H1 (cell line): ENCODE measurements around the gene PHC2. TPM values are rescaled to one million over a fixed set of nuclear protein-coding genes. Genes with fewer than 3 reads are reported as not detected.

Source experiments
- CTCF ChIA-PET: fragments of 300-600 bp; sonication (Branson Sonifier 250); formaldehyde crosslinking; loops from one replicate; lab custom pipeline; 2021; ENCODE audit not compliant: partially characterized antibody; lab: Charles Lee
- POLR2A ChIA-PET: fragments of 300-600 bp; sonication (Branson Sonifier 250); formaldehyde crosslinking; loops from one replicate; lab custom pipeline; 2021; ENCODE audit warnings: inconsistent platforms; ENCODE audit not compliant: partially characterized antibody; lab: Charles Lee
- DNase-seq, 2 experiments: peaks; one replicate each; pipeline versions ENCODE4 v3.0.0 to v3.0.0-alpha.2; 2010 to 2022; ENCODE audit warnings: low spot score in 2 of 2, low read depth in 1 of 2, mixed read lengths in 1 of 2
- FAIRE-seq: peaks from 2 replicates; lab custom pipeline; 2011; peaks lifted over from hg19 to GRCh38; lab: Jason Lieb, UNC
- H2AFZ ChIP-seq: 2 replicates; pipeline ENCODE4 v1.8.1; 2012; ENCODE audit warnings: low read length, inconsistent platforms
- H2AK5ac ChIP-seq: 2 replicates; pipeline ENCODE4 v1.6.1; 2013; ENCODE audit warnings: low read depth, low read length
- H2BK120ac ChIP-seq: replicated peaks from 2 replicates; pipeline ENCODE3; 2013; ENCODE audit warnings: low read depth, low read length, inconsistent platforms
- H2BK12ac ChIP-seq: 2 replicates; pipeline ENCODE4 v1.6.1; 2013; ENCODE audit warnings: low read depth, low read length
- H2BK15ac ChIP-seq: 2 replicates; pipeline ENCODE4 v1.6.1; 2013; ENCODE audit warnings: low read length
- H2BK20ac ChIP-seq: 2 replicates; pipeline ENCODE4 v1.6.1; 2013; ENCODE audit warnings: low read length
- H2BK5ac ChIP-seq: 2 replicates; pipeline ENCODE4 v1.6.1; 2013; ENCODE audit warnings: low read depth, low read length
- H3K14ac ChIP-seq: 2 replicates; pipeline ENCODE4 v1.6.1; 2013; ENCODE audit warnings: inconsistent platforms; ENCODE audit not compliant: insufficient read length
- H3K18ac ChIP-seq: 2 replicates; pipeline ENCODE4 v1.6.1; 2013; ENCODE audit warnings: low read length; ENCODE audit errors: extremely low read depth
- H3K23ac ChIP-seq: 2 replicates; pipeline ENCODE4 v1.6.1; 2013; ENCODE audit warnings: inconsistent platforms; ENCODE audit not compliant: insufficient read length
- H3K23me2 ChIP-seq: 2 replicates; pipeline ENCODE4 v1.6.1; 2013; ENCODE audit warnings: low read depth, low read length
- H3K27ac ChIP-seq: 2 replicates; pipeline ENCODE4 v1.6.1; 2011; ENCODE audit warnings: low read depth, low read length, inconsistent platforms
- H3K27me3 ChIP-seq, 4 experiments: replicated peaks in 1 of 4; 1 replicate in 1 of 4; 2 replicates in 3 of 4; pipeline versions ENCODE4 v1.6.1 to v1.8.1; 2011 to 2013; ENCODE audit warnings: low read length in 3 of 4, mild to moderate bottlenecking in 3 of 4, inconsistent platforms in 2 of 4, mixed read lengths in 2 of 4, moderate library complexity in 1 of 4; ENCODE audit not compliant: control insufficient read depth in 3 of 4, insufficient read depth in 3 of 4; ENCODE audit errors: extremely low read depth in 1 of 4
- H3K36me3 ChIP-seq, 4 experiments: 2 replicates each; pipeline versions ENCODE4 v1.6.1 to v1.8.1; 2011 to 2013; ENCODE audit warnings: mild to moderate bottlenecking in 4 of 4, low read length in 3 of 4, moderate library complexity in 2 of 4, control low read depth in 1 of 4, inconsistent platforms in 1 of 4; ENCODE audit not compliant: insufficient read depth in 4 of 4, control insufficient read depth in 2 of 4
- H3K4ac ChIP-seq: replicated peaks from 2 replicates; pipeline ENCODE3; 2013; ENCODE audit warnings: low read length, low read depth, mixed read lengths, inconsistent platforms; ENCODE audit not compliant: insufficient read length
- H3K4me1 ChIP-seq, 4 experiments: replicated peaks in 1 of 4; 1 replicate in 1 of 4; 2 replicates in 3 of 4; pipeline versions ENCODE4 v1.6.1 to v1.8.1; 2011 to 2013; ENCODE audit warnings: low read length in 3 of 4, inconsistent platforms in 2 of 4, mixed read lengths in 1 of 4; ENCODE audit not compliant: insufficient read depth in 4 of 4, control insufficient read depth in 3 of 4
- H3K4me2 ChIP-seq, 2 experiments: 2 replicates each; pipeline versions ENCODE4 v1.6.1 to v1.8.1; 2011 to 2013; ENCODE audit warnings: low read depth in 2 of 2, low read length in 2 of 2, control low read depth in 1 of 2, inconsistent platforms in 1 of 2, mild to moderate bottlenecking in 1 of 2; ENCODE audit not compliant: insufficient read depth in 1 of 2
- H3K4me3 ChIP-seq, 4 experiments: fragments of 200-600, 300-600 bp in 1 of 4; sonication (generic), shearing (Covaris generic), sonication (Bioruptor Twin) in 1 of 4; 2 replicates each; pipeline versions ENCODE4 v1.5.1 to v1.8.1; 2011 to 2016; ENCODE audit warnings: low read length in 4 of 4, low read depth in 3 of 4, control low read depth in 2 of 4, inconsistent platforms in 2 of 4, mild to moderate bottlenecking in 2 of 4, mixed read lengths in 1 of 4, moderate library complexity in 1 of 4; ENCODE audit not compliant: insufficient read depth in 2 of 4; ENCODE audit errors: extremely low read depth in 1 of 4
- H3K56ac ChIP-seq: replicated peaks from 2 replicates; pipeline ENCODE3; 2013; ENCODE audit warnings: low read depth, mild to moderate bottlenecking, mixed read lengths, low read length, inconsistent platforms; ENCODE audit not compliant: insufficient read length
- H3K79me1 ChIP-seq: 2 replicates; pipeline ENCODE4 v1.6.1; 2013; ENCODE audit warnings: low read depth, low read length, control low read depth
- H3K79me2 ChIP-seq, 2 experiments: 2 replicates each; pipeline versions ENCODE4 v1.6.1 to v1.8.1; 2012 to 2013; ENCODE audit warnings: low read length in 2 of 2, mild to moderate bottlenecking in 2 of 2, inconsistent platforms in 1 of 2; ENCODE audit not compliant: insufficient read depth in 2 of 2, control insufficient read depth in 1 of 2
- H3K9ac ChIP-seq, 4 experiments: replicated peaks in 1 of 4; 1 replicate in 1 of 4; 2 replicates in 3 of 4; pipeline versions ENCODE4 v1.6.1 to v1.8.1; 2011 to 2013; ENCODE audit warnings: low read depth in 3 of 4, low read length in 3 of 4, control low read depth in 2 of 4, mild to moderate bottlenecking in 2 of 4, moderate library complexity in 2 of 4, inconsistent platforms in 1 of 4; ENCODE audit errors: extremely low read depth in 1 of 4
- H3K9me3 ChIP-seq, 2 experiments: 2 replicates each; pipeline versions ENCODE4 v1.6.1 to v1.8.1; 2012 to 2013; ENCODE audit warnings: mild to moderate bottlenecking in 2 of 2, moderate library complexity in 2 of 2, control low read depth in 1 of 2, inconsistent platforms in 1 of 2, low read depth in 1 of 2, low read length in 1 of 2, mixed read lengths in 1 of 2; ENCODE audit not compliant: insufficient read depth in 2 of 2
- H4K20me1 ChIP-seq, 2 experiments: replicated peaks in 1 of 2; 2 replicates each; pipeline versions ENCODE3 to v1.8.1; 2011 to 2013; ENCODE audit warnings: inconsistent platforms in 2 of 2, low read length in 2 of 2, mild to moderate bottlenecking in 1 of 2; ENCODE audit not compliant: insufficient read depth in 2 of 2, control insufficient read depth in 1 of 2
- H4K5ac ChIP-seq: 2 replicates; pipeline ENCODE4 v1.6.1; 2013; ENCODE audit warnings: low read length, low read depth, mixed read lengths, inconsistent platforms; ENCODE audit not compliant: insufficient read length
- H4K8ac ChIP-seq: 2 replicates; pipeline ENCODE4 v1.8.0; 2013; ENCODE audit warnings: mild to moderate bottlenecking, moderate library complexity, low read length, inconsistent platforms; ENCODE audit not compliant: insufficient read depth; ENCODE audit errors: extremely low read depth
- H4K91ac ChIP-seq: replicated peaks from 2 replicates; pipeline ENCODE3; 2013; ENCODE audit warnings: low read length, mixed read lengths, inconsistent platforms; ENCODE audit not compliant: insufficient read length
- BACH1 ChIP-seq: IDR thresholded peaks from 2 replicates; pipeline ENCODE4 v1.6.1; 2012; ENCODE audit warnings: low read length, improper control_type of control experiment
- CHD2 ChIP-seq: IDR thresholded peaks from 2 replicates; pipeline ENCODE4 v1.6.1; 2012; ENCODE audit warnings: low read length, improper control_type of control experiment
- MAFK ChIP-seq: IDR thresholded peaks from 2 replicates; pipeline ENCODE4 v1.6.1; 2012; ENCODE audit warnings: low read depth, mild to moderate bottlenecking, improper control_type of control experiment, low read length
- POLR2A ChIP-seq, 2 experiments: IDR thresholded peaks; 1 replicate in 1 of 2; 2 replicates in 1 of 2; pipeline ENCODE4 v1.6.1; 2011; ENCODE audit warnings: low read depth in 2 of 2, low read length in 2 of 2, mild to moderate bottlenecking in 2 of 2; ENCODE audit errors: control extremely low read depth in 1 of 2
- RFX5 ChIP-seq: IDR thresholded peaks from 2 replicates; pipeline ENCODE4 v1.6.1; 2011; ENCODE audit warnings: low read depth, low read length, improper control_type of control experiment, borderline replicate concordance
- SIN3A ChIP-seq, 2 experiments: IDR thresholded peaks in 1 of 2; conservative IDR thresholded peaks in 1 of 2; 2 replicates each; pipeline ENCODE4 v1.6.1; 2011 to 2012; ENCODE audit warnings: low read length in 2 of 2, improper control_type of control experiment in 1 of 2, low read depth in 1 of 2, mild to moderate bottlenecking in 1 of 2
- WGBS, 2 experiments: shearing (Covaris generic) in 1 of 2; methylation state at CpG; one replicate each; pipeline versions ENCODE4 v1.1.6 to v1.1.7; 2013 to 2015; ENCODE audit warnings: low lambda C conversion rate in 2 of 2, mixed read lengths in 2 of 2, inconsistent platforms in 1 of 2, low coverage in 1 of 2, missing lambda C conversion rate in 1 of 2; ENCODE audit not compliant: insufficient replicate concordance in 2 of 2, insufficient coverage in 1 of 2, insufficient read length in 1 of 2; ENCODE audit errors: extremely low coverage in 1 of 2, missing lambda C conversion rate in 1 of 2; 5-methylcytosine and 5-hydroxymethylcytosine counted together
- polyA plus RNA-seq, 7 experiments: library from polyadenylated mRNA; depleted of rRNA in 3 of 7; stranded (reverse) in 5 of 7; unstranded in 2 of 7; fragments of >200 nt in 5 of 7; fragments of 200-250 nt in 2 of 7; gene quantifications; 1 replicate in 5 of 7; 2 replicates in 1 of 7; 4 replicates in 1 of 7; pipeline versions ENCODE4 v1.2.1 to v1.2.3, GENCODE V29; 2011 to 2013; ENCODE audit warnings: missing spikeins in 2 of 7, mixed read lengths in 2 of 7
- total RNA-seq: library from RNA; stranded (reverse); fragmentation: NEBNext Ultra II Directional; extraction: Animal tissue kit (Norgen Biotek cat#: 25700); gene quantifications from 2 replicates; pipeline ENCODE4 v1.2.1, GENCODE V29; 2021
- TF ChIP-seq, protein P1 (sequence below): IDR thresholded peaks from 2 replicates; pipeline ENCODE4 v1.6.1; 2012; ENCODE audit warnings: inconsistent platforms
- TF ChIP-seq, protein P2 (sequence below), 3 experiments: IDR thresholded peaks; 1 replicate in 2 of 3; 2 replicates in 1 of 3; pipeline versions ENCODE4 v1.5.1 to v1.6.1; 2011; ENCODE audit warnings: low read length in 3 of 3, mild to moderate bottlenecking in 3 of 3, inconsistent platforms in 2 of 3, low read depth in 1 of 3, moderate library complexity in 1 of 3; ENCODE audit not compliant: insufficient read depth in 1 of 3; ENCODE audit errors: control extremely low read depth in 1 of 3
- TF ChIP-seq, protein P3 (sequence below): IDR thresholded peaks from 2 replicates; pipeline ENCODE4 v1.6.1; 2012; ENCODE audit warnings: low read length, inconsistent platforms

Gene PHC2
- total and polyA plus RNA-seq, 2 of the 8 experiments (the other 6 are each of a cell fraction or from before 2014, with no cell fraction given), result 5.6 to 14.2 TPM

DNA sequence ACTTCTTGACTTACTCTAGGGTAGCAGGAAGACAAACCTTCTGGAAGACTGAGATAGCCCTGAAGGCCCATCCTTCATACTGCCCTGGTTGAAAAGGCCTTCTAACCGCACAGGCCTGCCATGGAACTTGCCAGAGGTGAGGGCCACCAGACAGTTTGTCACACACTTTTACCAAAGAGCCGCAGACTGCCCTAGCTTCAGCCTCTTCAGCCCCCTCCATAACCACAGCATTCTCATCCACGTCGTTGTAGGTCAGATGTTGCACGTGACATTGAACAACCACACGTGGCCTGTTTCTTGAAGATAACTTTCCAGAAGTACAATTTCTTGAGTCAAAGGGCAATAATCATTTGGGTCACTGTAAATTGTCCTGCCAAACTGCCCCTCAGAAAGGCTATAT lies 155.7 kb downstream of the PHC2 start:
- Histone ChIP-seq H3K4me3 (no peak overlapping the region), H3K36me3 (peaks cover 0 to 8% (median 0%) of the 10 kb centered on the region in 4 experiments; a peak in 2 of 8 replicates), H3K79me1 (peaks cover 9% of the 10 kb centered on the region), H3K23ac (no peak overlapping the region), H3K4me2 (no peak overlapping the region), H3K79me2 (0 out of 4 replicates have a peak, but pooled peaks cover 0 to 5% of the 10 kb centered on the region in 2 experiments), H3K27ac (no peak overlapping the region), H3K18ac (no peak overlapping the region), H2BK20ac (no peak overlapping the region), H2AK5ac (no peak overlapping the region), H4K8ac (no peak overlapping the region), H3K23me2 (no peaks in the 10 kb centered on the region), H3K9me3 (no peaks in the 10 kb centered on the region), H3K4me1 (peaks cover 0 to 13% (median 3%) of the 10 kb centered on the region in 4 experiments; a peak in 5 of 7 replicates), H3K14ac (no peak overlapping the region), H3K9ac (no peak overlapping the region), H2BK5ac (no peak overlapping the region), H4K5ac (no peak overlapping the region), H2AFZ (no peak overlapping the region), H3K4ac (no peak overlapping the region), H2BK12ac (no peak overlapping the region), H4K20me1 (peaks cover 2 to 21% of the 10 kb centered on the region in 2 experiments), H2BK120ac (no peak overlapping the region), H3K56ac (no peak overlapping the region), H2BK15ac (no peak overlapping the region), H4K91ac (no peak overlapping the region), H3K27me3 (no peaks in the 10 kb centered on the region)
- CTCF ChIA-PET, result interaction anchor here (0.8 to 1.2 kb wide), 4 partner anchors 55 to 181 kb away, joined by 3 read pairs; no protein-coding TSS in a partner anchor
- POLR2A ChIA-PET, result interaction anchor here (2.4 kb wide), 1 partner anchor 20 kb away, joined by 6 read pairs; no protein-coding TSS in a partner anchor
- FAIRE-seq (no peak), DNase-seq (no peak)
- WGBS, 2 experiments, result 91% methylated on average over 6 of the region's 6 CpGs; no CpG with 5 or more reads in 1 of the 2 experiments
- TF ChIP-seq, protein P1, sequence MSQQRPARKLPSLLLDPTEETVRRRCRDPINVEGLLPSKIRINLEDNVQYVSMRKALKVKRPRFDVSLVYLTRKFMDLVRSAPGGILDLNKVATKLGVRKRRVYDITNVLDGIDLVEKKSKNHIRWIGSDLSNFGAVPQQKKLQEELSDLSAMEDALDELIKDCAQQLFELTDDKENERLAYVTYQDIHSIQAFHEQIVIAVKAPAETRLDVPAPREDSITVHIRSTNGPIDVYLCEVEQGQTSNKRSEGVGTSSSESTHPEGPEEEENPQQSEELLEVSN, result no peak
- TF ChIP-seq BACH1 (no peak), CHD2 (no peak), RFX5 (no peak), MAFK (no peak), SIN3A (conservative IDR thresholded peaks at IDR 0.05 in 1 of 2, IDR thresholded peaks at IDR 0.05 in 1 of 2; ENCODE audit: low read depth in 1 of 2, low read length in 2 of 2) (no peak), POLR2A (IDR thresholded peaks at IDR 0.05; ENCODE audit: control extremely low read depth in 1 of 2, low read depth in 2 of 2, low read length in 2 of 2) (no peak)
- TF ChIP-seq, protein P2, sequence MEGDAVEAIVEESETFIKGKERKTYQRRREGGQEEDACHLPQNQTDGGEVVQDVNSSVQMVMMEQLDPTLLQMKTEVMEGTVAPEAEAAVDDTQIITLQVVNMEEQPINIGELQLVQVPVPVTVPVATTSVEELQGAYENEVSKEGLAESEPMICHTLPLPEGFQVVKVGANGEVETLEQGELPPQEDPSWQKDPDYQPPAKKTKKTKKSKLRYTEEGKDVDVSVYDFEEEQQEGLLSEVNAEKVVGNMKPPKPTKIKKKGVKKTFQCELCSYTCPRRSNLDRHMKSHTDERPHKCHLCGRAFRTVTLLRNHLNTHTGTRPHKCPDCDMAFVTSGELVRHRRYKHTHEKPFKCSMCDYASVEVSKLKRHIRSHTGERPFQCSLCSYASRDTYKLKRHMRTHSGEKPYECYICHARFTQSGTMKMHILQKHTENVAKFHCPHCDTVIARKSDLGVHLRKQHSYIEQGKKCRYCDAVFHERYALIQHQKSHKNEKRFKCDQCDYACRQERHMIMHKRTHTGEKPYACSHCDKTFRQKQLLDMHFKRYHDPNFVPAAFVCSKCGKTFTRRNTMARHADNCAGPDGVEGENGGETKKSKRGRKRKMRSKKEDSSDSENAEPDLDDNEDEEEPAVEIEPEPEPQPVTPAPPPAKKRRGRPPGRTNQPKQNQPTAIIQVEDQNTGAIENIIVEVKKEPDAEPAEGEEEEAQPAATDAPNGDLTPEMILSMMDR (IDR thresholded peaks at IDR 0.05; ENCODE audit: control extremely low read depth in 1 of 3, insufficient read depth in 1 of 3, low read depth in 1 of 3, low read length in 3 of 3), result no peak
- TF ChIP-seq, protein P3, sequence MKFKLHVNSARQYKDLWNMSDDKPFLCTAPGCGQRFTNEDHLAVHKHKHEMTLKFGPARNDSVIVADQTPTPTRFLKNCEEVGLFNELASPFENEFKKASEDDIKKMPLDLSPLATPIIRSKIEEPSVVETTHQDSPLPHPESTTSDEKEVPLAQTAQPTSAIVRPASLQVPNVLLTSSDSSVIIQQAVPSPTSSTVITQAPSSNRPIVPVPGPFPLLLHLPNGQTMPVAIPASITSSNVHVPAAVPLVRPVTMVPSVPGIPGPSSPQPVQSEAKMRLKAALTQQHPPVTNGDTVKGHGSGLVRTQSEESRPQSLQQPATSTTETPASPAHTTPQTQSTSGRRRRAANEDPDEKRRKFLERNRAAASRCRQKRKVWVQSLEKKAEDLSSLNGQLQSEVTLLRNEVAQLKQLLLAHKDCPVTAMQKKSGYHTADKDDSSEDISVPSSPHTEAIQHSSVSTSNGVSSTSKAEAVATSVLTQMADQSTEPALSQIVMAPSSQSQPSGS, result no peak
